HepG2 (cell line): ENCODE data around the gene EMILIN1. TPM values are rescaled to one million over a fixed set of nuclear protein-coding genes. Genes with fewer than 3 reads are reported as not detected.

Experiments
- CHD4 ChIP-seq: fragments of 200-600 bp; sonication (generic); IDR thresholded peaks from 2 replicates; pipeline ENCODE4 v1.7.0; 2017; ENCODE audit warnings: mild to moderate bottlenecking, low read length, borderline replicate concordance
- ELF3 ChIP-seq: IDR thresholded peaks from 2 replicates; pipeline ENCODE4 v1.6.1; 2016; ENCODE audit warnings: missing genetic modification reagents, missing compliant biosample characterization
- GZF1 ChIP-seq: sonication (generic); formaldehyde crosslinking; IDR thresholded peaks from 2 replicates; pipeline ENCODE4 v1.5.1; 2020; ENCODE audit warnings: mild to moderate bottlenecking, missing genetic modification reagents
- HHEX ChIP-seq: IDR thresholded peaks from 2 replicates; pipeline ENCODE4 v1.6.1; 2016; ENCODE audit warnings: control low read depth
- KDM5A ChIP-seq: fragments of 200-600 bp; sonication (generic); IDR thresholded peaks from 2 replicates; pipeline ENCODE4 v1.7.0; 2018; ENCODE audit warnings: antibody characterized with exemption, mild to moderate bottlenecking, low read length, borderline replicate concordance
- KLF11 ChIP-seq: IDR thresholded peaks from 2 replicates; pipeline ENCODE4 v1.6.1; 2016; ENCODE audit warnings: missing compliant biosample characterization
- MAFK ChIP-seq, 2 experiments: IDR thresholded peaks in 1 of 2; conservative IDR thresholded peaks in 1 of 2; 2 replicates each; pipeline ENCODE4 v1.6.1; 2011; ENCODE audit warnings: improper control_type of control experiment in 2 of 2, low read length in 2 of 2
- MXD4 ChIP-seq: IDR thresholded peaks from 2 replicates; pipeline ENCODE4 v1.6.1; 2016; ENCODE audit warnings: mild to moderate bottlenecking, missing biosample characterization, missing genetic modification reagents
- MXI1 ChIP-seq: IDR thresholded peaks from 3 replicates; pipeline ENCODE4 v1.6.1; 2012; ENCODE audit warnings: low read depth, low read length, inconsistent platforms, borderline replicate concordance
- NFE2L2 ChIP-seq: fragments of 150-350 bp; IDR thresholded peaks from 2 replicates; pipeline ENCODE4 v1.6.1; 2014; ENCODE audit warnings: low read length
- PHF21A ChIP-seq: sonication (generic); formaldehyde crosslinking; IDR thresholded peaks from 2 replicates; pipeline ENCODE4 v1.5.0; 2020; ENCODE audit warnings: mild to moderate bottlenecking, missing genetic modification reagents
- SMAD9 ChIP-seq: sonication (generic); formaldehyde crosslinking; IDR thresholded peaks from 2 replicates; pipeline ENCODE4 v1.5.1; 2020; ENCODE audit warnings: mild to moderate bottlenecking, missing genetic modification reagents
- SRF ChIP-seq: IDR thresholded peaks from 2 replicates; pipeline ENCODE4 v1.6.1; 2011; ENCODE audit warnings: mild to moderate bottlenecking, low read depth, low read length, moderate library complexity
- SYNCRIP ChIP-seq: fragments of 200-400 bp; formaldehyde crosslinking; IDR thresholded peaks from 2 replicates; pipeline ENCODE4 v1.6.1; 2018; ENCODE audit warnings: mild to moderate bottlenecking, low read depth, low read length; ENCODE audit not compliant: insufficient read depth
- ZFP36L1 ChIP-seq: sonication (generic); formaldehyde crosslinking; IDR thresholded peaks from 2 replicates; pipeline ENCODE4 v1.8.0; 2022; ENCODE audit warnings: mild to moderate bottlenecking, missing genetic modification reagents, moderate library complexity
- ZNF326 ChIP-seq: sonication (generic); formaldehyde crosslinking; IDR thresholded peaks from 2 replicates; pipeline ENCODE4 v1.4.0; 2020; ENCODE audit warnings: missing genetic modification reagents, borderline replicate concordance
- ZNF335 ChIP-seq: sonication (generic); formaldehyde crosslinking; IDR thresholded peaks from 2 replicates; pipeline ENCODE4 v1.4.0; 2020; ENCODE audit warnings: missing genetic modification reagents
- ZNF343 ChIP-seq: sonication (generic); formaldehyde crosslinking; IDR thresholded peaks from 2 replicates; pipeline ENCODE4 v1.4.0; 2020; ENCODE audit warnings: mild to moderate bottlenecking, missing genetic modification reagents
- ZNF564 ChIP-seq: sonication (generic); formaldehyde crosslinking; IDR thresholded peaks from 2 replicates; pipeline ENCODE4 v1.8.1; 2023; ENCODE audit warnings: mild to moderate bottlenecking, missing genetic modification reagents
- ZNF570 ChIP-seq: sonication (generic); formaldehyde crosslinking; IDR thresholded peaks from 2 replicates; pipeline ENCODE4 v1.4.0; 2020; ENCODE audit warnings: mild to moderate bottlenecking, missing genetic modification reagents, borderline replicate concordance
- ZNF672 ChIP-seq: sonication (generic); formaldehyde crosslinking; IDR thresholded peaks from 2 replicates; pipeline ENCODE4 v1.8.1; 2022; ENCODE audit warnings: missing genetic modification reagents
- ZNF724P ChIP-seq: sonication (generic); formaldehyde crosslinking; IDR thresholded peaks from 2 replicates; pipeline ENCODE4 v1.8.0; 2022; ENCODE audit warnings: missing genetic modification reagents, borderline replicate concordance
- polyA plus RNA-seq, 8 experiments: library from polyadenylated mRNA; depleted of rRNA in 3 of 8; stranded (reverse) in 7 of 8; unstranded in 1 of 8; fragments of >200 nt; fragmentation: Illumina TruSeq in 4 of 8; extraction: Trizol in 4 of 8; gene quantifications; 2 replicates each; pipeline versions ENCODE4 v1.2.1 to v1.2.3, GENCODE V29; 2011 to 2016; ENCODE audit warnings: low read depth in 4 of 8, missing spikeins in 1 of 8, mixed read lengths in 1 of 8; ENCODE audit not compliant: insufficient read depth in 1 of 8
- total RNA-seq, 5 experiments: library from RNA; depleted of rRNA; stranded (reverse); fragments of >200 nt; fragmentation: Illumina TruSeq; extraction: Trizol; gene quantifications; 2 replicates each; pipeline ENCODE4 v1.2.3, GENCODE V29; 2016; ENCODE audit warnings: low read depth in 1 of 5
- TF ChIP-seq, protein P1 (sequence below), 2 experiments: sonication (generic) in 1 of 2; formaldehyde crosslinking in 1 of 2; IDR thresholded peaks; 2 replicates each; pipeline versions ENCODE4 v1.5.1 to v1.6.1; 2011 to 2020; ENCODE audit warnings: borderline replicate concordance in 1 of 2, low read depth in 1 of 2, low read length in 1 of 2, mild to moderate bottlenecking in 1 of 2, missing genetic modification reagents in 1 of 2, moderate library complexity in 1 of 2
- TF ChIP-seq, protein P2 (sequence below): sonication (generic); formaldehyde crosslinking; IDR thresholded peaks from 2 replicates; pipeline ENCODE4 v1.5.1; 2020; ENCODE audit warnings: missing genetic modification reagents, mild to moderate bottlenecking, borderline replicate concordance
- TF ChIP-seq, protein P3 (sequence below): sonication (generic); formaldehyde crosslinking; IDR thresholded peaks from 2 replicates; pipeline ENCODE4 v1.5.0; 2020; ENCODE audit warnings: mild to moderate bottlenecking, missing genetic modification reagents
- TF ChIP-seq, protein P4 (sequence below): fragments of 450-650 bp; IDR thresholded peaks from 2 replicates; pipeline ENCODE4 v1.6.1; 2017

Gene EMILIN1
- total and polyA plus RNA-seq, 2 of the 13 experiments (the other 11 are each of a cell fraction or from before 2014, with no cell fraction given) = 8.1 to 9.7 TPM

DNA sequence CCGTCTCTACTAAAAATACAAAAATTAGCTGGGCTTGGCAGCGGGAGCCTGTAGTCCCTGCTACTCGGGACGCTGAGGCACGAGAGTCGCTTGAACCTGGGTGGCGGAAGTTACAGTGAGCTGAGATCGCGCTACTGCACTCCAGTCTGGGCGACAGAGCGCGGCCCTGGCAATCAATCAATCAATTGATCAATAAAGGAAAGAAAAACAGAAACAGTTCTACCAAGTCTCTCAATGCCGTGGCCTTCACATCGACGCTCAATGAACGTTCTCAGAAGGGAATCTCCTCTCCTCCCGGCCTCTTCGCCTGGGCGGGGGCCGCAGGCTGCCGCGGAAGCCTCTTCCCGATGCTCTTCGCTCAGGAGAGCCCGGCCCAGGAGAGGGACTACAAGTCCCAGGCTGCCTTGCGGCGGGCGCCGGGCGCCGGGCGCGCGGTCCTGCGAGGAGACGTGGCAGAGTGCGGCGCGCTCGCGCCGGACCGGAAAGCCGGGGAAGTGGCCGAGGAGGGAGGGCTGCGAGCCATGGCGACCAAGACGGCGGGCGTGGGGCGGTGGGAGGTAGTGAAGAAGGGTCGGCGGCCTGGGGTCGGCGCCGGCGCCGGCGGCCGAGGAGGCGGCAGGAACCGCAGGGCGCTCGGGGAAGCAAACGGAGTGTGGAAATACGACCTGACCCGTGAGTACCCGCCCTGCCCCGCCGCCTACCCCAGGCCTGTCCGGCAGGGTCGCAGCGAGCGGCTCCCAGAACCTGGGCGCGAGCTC is 45.7 kb upstream of the EMILIN1 start, which contains the start of gene TMEM214 (continued):
- TF ChIP-seq, protein P1, sequence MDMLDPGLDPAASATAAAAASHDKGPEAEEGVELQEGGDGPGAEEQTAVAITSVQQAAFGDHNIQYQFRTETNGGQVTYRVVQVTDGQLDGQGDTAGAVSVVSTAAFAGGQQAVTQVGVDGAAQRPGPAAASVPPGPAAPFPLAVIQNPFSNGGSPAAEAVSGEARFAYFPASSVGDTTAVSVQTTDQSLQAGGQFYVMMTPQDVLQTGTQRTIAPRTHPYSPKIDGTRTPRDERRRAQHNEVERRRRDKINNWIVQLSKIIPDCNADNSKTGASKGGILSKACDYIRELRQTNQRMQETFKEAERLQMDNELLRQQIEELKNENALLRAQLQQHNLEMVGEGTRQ (IDR thresholded peaks at IDR 0.05; ENCODE audit: low read depth, low read length) = no peak
- TF ChIP-seq, protein P1 (CRISPR knock-in tag; IDR thresholded peaks at IDR 0.05; ENCODE audit: borderline replicate concordance) = no peak
- TF ChIP-seq MXI1 = peak; percentile 91; the same call in 2 of the 3 replicates
- TF ChIP-seq PHF21A (CRISPR knock-in tag) = peak; percentile 39; the same call in 1 of the 2 replicates
- TF ChIP-seq, protein P2, sequence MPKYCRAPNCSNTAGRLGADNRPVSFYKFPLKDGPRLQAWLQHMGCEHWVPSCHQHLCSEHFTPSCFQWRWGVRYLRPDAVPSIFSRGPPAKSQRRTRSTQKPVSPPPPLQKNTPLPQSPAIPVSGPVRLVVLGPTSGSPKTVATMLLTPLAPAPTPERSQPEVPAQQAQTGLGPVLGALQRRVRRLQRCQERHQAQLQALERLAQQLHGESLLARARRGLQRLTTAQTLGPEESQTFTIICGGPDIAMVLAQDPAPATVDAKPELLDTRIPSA = no peak
- 0 out of 2 replicates have a peak, but pooled peaks have one; percentile 67 for TF ChIP-seq ZNF326 (CRISPR knock-in tag)
- no peak for TF ChIP-seq NFE2L2
- TF ChIP-seq SMAD9 (CRISPR knock-in tag) = no peak
- TF ChIP-seq ZNF343 = peak; percentile 88
- no peak for TF ChIP-seq MAFK (conservative IDR thresholded peaks at IDR 0.05 in 1 of 2, IDR thresholded peaks at IDR 0.05 in 1 of 2; ENCODE audit: low read length in 2 of 2)
- TF ChIP-seq SRF = no peak
- TF ChIP-seq HHEX (CRISPR knock-in tag) = no peak
- TF ChIP-seq GZF1 (CRISPR knock-in tag) = no peak
- peak; percentile 93 for TF ChIP-seq ZNF335 (CRISPR knock-in tag)
- TF ChIP-seq, protein P3, sequence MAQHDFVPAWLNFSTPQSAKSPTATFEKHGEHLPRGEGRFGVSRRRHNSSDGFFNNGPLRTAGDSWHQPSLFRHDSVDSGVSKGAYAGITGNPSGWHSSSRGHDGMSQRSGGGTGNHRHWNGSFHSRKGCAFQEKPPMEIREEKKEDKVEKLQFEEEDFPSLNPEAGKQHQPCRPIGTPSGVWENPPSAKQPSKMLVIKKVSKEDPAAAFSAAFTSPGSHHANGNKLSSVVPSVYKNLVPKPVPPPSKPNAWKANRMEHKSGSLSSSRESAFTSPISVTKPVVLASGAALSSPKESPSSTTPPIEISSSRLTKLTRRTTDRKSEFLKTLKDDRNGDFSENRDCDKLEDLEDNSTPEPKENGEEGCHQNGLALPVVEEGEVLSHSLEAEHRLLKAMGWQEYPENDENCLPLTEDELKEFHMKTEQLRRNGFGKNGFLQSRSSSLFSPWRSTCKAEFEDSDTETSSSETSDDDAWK (CRISPR knock-in tag) = no peak
- TF ChIP-seq KDM5A = peak; percentile 72; the same call in 1 of the 2 replicates
- no peak for TF ChIP-seq ZFP36L1 (CRISPR knock-in tag)
- TF ChIP-seq ZNF570 (CRISPR knock-in tag) = no peak
- TF ChIP-seq ZNF564 (CRISPR knock-in tag) = no peak
- peak; percentile 68; the same call in 1 of the 2 replicates for TF ChIP-seq ZNF724P (CRISPR knock-in tag)
- no peak for TF ChIP-seq ZNF672
- no peak for TF ChIP-seq KLF11 (CRISPR knock-in tag)
- TF ChIP-seq MXD4 (CRISPR knock-in tag) = peak; percentile 89
- peak; percentile 67; the same call in 1 of the 2 replicates for TF ChIP-seq CHD4
- TF ChIP-seq, protein P4, sequence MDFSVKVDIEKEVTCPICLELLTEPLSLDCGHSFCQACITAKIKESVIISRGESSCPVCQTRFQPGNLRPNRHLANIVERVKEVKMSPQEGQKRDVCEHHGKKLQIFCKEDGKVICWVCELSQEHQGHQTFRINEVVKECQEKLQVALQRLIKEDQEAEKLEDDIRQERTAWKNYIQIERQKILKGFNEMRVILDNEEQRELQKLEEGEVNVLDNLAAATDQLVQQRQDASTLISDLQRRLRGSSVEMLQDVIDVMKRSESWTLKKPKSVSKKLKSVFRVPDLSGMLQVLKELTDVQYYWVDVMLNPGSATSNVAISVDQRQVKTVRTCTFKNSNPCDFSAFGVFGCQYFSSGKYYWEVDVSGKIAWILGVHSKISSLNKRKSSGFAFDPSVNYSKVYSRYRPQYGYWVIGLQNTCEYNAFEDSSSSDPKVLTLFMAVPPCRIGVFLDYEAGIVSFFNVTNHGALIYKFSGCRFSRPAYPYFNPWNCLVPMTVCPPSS = no peak
- TF ChIP-seq SYNCRIP = no peak
- peak; percentile 83 for TF ChIP-seq ELF3 (CRISPR knock-in tag)
